PC-3 (cell line): ENCODE data around the gene C1QL4. TPM values are rescaled to one million over a fixed set of nuclear protein-coding genes. Genes with fewer than 3 reads are reported as not detected.

Source experiments
- ATAC-seq: fragments of 200-7000 bp; cut with Tn5 transposase; 2 replicates; pipeline ENCODE4 v1.9.1; 2020; ENCODE audit warnings: mild to moderate bottlenecking, moderate library complexity
- BruUV-seq: library from RNA; stranded (reverse); fragments of 400-500 nt; replicated peaks from 2 replicates; lab custom pipeline; 2021; lab: Mats Ljungman, UMichigan
- CTCF ChIA-PET: fragments of 300-600 bp; sonication (Branson Sonifier 250); formaldehyde crosslinking; loops from one replicate; lab custom pipeline; 2022; ENCODE audit warnings: antibody characterized with exemption; lab: Charles Lee
- POLR2A ChIA-PET: fragments of 300-600 bp; sonication (Branson Sonifier 250); formaldehyde crosslinking; loops from one replicate; lab custom pipeline; 2022; ENCODE audit warnings: antibody characterized with exemption; ENCODE audit not compliant: unreplicated experiment; lab: Charles Lee
- DNase-seq: peaks from one replicate; pipeline ENCODE4 v3.0.0-alpha.2; 2015
- H2AFZ ChIP-seq: fragments of 300-600 bp; sonication (generic); 2 replicates; pipeline ENCODE4 v1.6.0; 2016; ENCODE audit warnings: antibody characterized with exemption, low read length
- H3F3A ChIP-seq: fragments of 300-600 bp; sonication (generic); one replicate; pipeline ENCODE4 v1.6.0; 2017; ENCODE audit warnings: antibody characterized with exemption, low read length, control low read depth, mild to moderate bottlenecking; ENCODE audit not compliant: unreplicated experiment
- H3K27ac ChIP-seq: fragments of 300-600 bp; sonication (generic); 2 replicates; pipeline ENCODE4 v1.5.1; 2016; ENCODE audit warnings: mild to moderate bottlenecking, low read length
- H3K27me3 ChIP-seq: fragments of 300-600 bp; sonication (generic); 2 replicates; pipeline ENCODE4 v1.6.1; 2016; ENCODE audit warnings: low read length, mixed read lengths
- H3K36me3 ChIP-seq: fragments of 300-600 bp; sonication (generic); 2 replicates; pipeline ENCODE4 v1.6.1; 2016; ENCODE audit warnings: low read depth, mixed run types, low read length, mixed read lengths
- H3K4me1 ChIP-seq: fragments of 300-600 bp; sonication (generic); 2 replicates; pipeline ENCODE4 v1.5.1; 2016; ENCODE audit warnings: low read length; ENCODE audit not compliant: insufficient read depth
- H3K4me2 ChIP-seq: fragments of 300-600 bp; sonication (generic); 2 replicates; pipeline ENCODE4 v1.6.0; 2016; ENCODE audit warnings: low read length
- H3K4me3 ChIP-seq: fragments of 300-600 bp; sonication (generic); 2 replicates; pipeline ENCODE4 v1.5.1; 2016; ENCODE audit warnings: mild to moderate bottlenecking, low read length, mixed read lengths
- H3K79me2 ChIP-seq: fragments of 300-600 bp; sonication (generic); 2 replicates; pipeline ENCODE4 v1.6.1; 2017; ENCODE audit warnings: low read length, mixed read lengths
- H3K9ac ChIP-seq: fragments of 300-600 bp; sonication (generic); 2 replicates; pipeline ENCODE4 v1.6.0; 2016; ENCODE audit warnings: mild to moderate bottlenecking, low read length
- H3K9me2 ChIP-seq: fragments of 300-600 bp; sonication (generic); replicated peaks from 2 replicates; pipeline ENCODE4 v1.6.1; 2016; ENCODE audit warnings: mixed run types, low read length, mixed read lengths
- H3K9me3 ChIP-seq: fragments of 300-600 bp; sonication (generic); 2 replicates; pipeline ENCODE4 v1.6.1; 2016; ENCODE audit warnings: low read length, mixed read lengths
- H4K20me1 ChIP-seq: fragments of 300-600 bp; sonication (generic); 2 replicates; pipeline ENCODE4 v1.6.1; 2016; ENCODE audit warnings: low read length, mixed read lengths
- EZH2 ChIP-seq: fragments of 300-600 bp; sonication (generic); IDR thresholded peaks from one replicate; pipeline ENCODE4 v1.6.1; 2017; ENCODE audit warnings: antibody characterized with exemption, mild to moderate bottlenecking, low read length; ENCODE audit not compliant: unreplicated experiment
- EZH2phosphoT487 ChIP-seq: fragments of 300-600 bp; sonication (generic); IDR thresholded peaks from 2 replicates; pipeline ENCODE4 v1.6.1; 2018; ENCODE audit warnings: mild to moderate bottlenecking, antibody characterized with exemption, low read length, borderline replicate concordance
- intact Hi-C: fragments of 100-400 bp; cut with micrococcal nuclease; formaldehyde crosslinking; loops from 2 replicates; pipeline ENCODE4 v1.9.0; 2023
- total RNA-seq: library from RNA; depleted of rRNA; stranded (reverse); fragments of >200 nt; gene quantifications from 2 replicates; pipeline ENCODE4 v1.2.3, GENCODE V29; 2014
- TF ChIP-seq, protein P1 (sequence below): fragments of 300-600 bp; sonication (generic); conservative IDR thresholded peaks from 2 replicates; pipeline ENCODE4 v1.5.1; 2017; ENCODE audit warnings: antibody characterized with exemption, low read depth, mild to moderate bottlenecking, low read length

C1QL4 gene
- total RNA-seq, 1 experiment from 2014 or later: 5.3 TPM

DNA sequence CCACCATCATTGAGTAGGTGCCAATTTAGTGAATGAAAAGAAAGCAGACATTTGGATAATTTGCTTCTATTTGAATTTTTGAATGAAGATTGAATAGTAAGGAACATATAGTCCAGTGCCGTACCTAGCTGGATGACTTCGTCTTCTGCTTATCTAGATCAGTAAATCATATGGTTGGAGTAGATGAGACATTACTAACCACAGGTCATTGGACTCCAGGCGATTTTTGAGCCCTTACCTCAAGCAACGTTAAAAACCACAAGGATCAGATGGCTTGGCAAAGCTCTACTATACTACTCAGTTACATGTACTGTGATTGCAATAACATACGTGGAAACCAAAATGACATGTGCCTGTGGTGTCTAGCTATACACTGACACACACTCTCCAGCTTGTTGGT lies 28.6 kb upstream of the C1QL4 start:
- Histone ChIP-seq H3F3A (no peaks in the 10 kb centered on the region), H3K79me2 (peaks cover 35% of the 10 kb centered on the region), H3K4me3 (no peak overlapping the region), H3K4me1 (peaks cover 37% of the 10 kb centered on the region), H4K20me1 (peaks cover 10% of the 10 kb centered on the region), H3K36me3 (no peaks in the 10 kb centered on the region), H3K27me3 (no peaks in the 10 kb centered on the region), H3K9me3 (no peaks in the 10 kb centered on the region), H3K27ac (peak overlapping the region; percentile 42), H3K4me2 (peak overlapping the region; percentile 94), H3K9ac (no peak overlapping the region), H2AFZ (no peak overlapping the region), H3K9me2 (no peaks in the 10 kb centered on the region)
- ChIA-PET CTCF (interaction anchor here (0.5 to 0.7 kb wide), 2 partner anchors 147 to 149 kb away, joined by 3 to 9 read pairs; no protein-coding TSS in a partner anchor), POLR2A (interaction anchor here (1.9 kb wide), 1 partner anchor 146 kb away, joined by 16 read pairs; no protein-coding TSS in a partner anchor)
- ATAC-seq (no peak), DNase-seq (peak; percentile 83)
- intact Hi-C loops: no loop called here
- no TSS peak for BruUV-seq
- TF ChIP-seq EZH2phosphoT487 (no peak), EZH2 (no peak)
- TF ChIP-seq, protein P1, sequence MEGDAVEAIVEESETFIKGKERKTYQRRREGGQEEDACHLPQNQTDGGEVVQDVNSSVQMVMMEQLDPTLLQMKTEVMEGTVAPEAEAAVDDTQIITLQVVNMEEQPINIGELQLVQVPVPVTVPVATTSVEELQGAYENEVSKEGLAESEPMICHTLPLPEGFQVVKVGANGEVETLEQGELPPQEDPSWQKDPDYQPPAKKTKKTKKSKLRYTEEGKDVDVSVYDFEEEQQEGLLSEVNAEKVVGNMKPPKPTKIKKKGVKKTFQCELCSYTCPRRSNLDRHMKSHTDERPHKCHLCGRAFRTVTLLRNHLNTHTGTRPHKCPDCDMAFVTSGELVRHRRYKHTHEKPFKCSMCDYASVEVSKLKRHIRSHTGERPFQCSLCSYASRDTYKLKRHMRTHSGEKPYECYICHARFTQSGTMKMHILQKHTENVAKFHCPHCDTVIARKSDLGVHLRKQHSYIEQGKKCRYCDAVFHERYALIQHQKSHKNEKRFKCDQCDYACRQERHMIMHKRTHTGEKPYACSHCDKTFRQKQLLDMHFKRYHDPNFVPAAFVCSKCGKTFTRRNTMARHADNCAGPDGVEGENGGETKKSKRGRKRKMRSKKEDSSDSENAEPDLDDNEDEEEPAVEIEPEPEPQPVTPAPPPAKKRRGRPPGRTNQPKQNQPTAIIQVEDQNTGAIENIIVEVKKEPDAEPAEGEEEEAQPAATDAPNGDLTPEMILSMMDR: no peak

DNA sequence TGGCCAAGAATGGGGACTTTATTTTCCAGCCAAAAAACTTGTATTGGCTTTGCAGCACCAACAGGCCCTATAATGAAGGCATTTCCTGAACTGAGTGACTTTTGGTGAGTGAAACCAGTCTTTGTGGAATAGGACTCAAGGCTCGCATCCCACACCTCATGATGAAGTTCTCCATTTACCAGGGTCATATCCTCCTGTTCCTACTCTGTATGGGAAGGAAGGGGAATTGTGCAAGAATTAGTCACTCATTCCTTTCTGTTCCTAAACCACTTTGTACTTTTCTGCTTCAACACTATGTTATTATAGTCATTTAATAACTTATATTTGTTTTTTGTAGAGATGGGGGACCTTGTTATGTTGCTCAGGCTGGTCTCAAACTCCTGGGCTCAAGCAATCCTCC lies 28.0 kb upstream of the C1QL4 start:
- BruUV-seq: no TSS peak
- H3K27me3 ChIP-seq: no peaks in the 10 kb centered on the region
- no peaks in the 10 kb centered on the region for H3F3A ChIP-seq
- no peak overlapping the region for H3K4me3 ChIP-seq
- H4K20me1 ChIP-seq: peaks cover 6% of the 10 kb centered on the region
- H3K36me3 ChIP-seq: no peaks in the 10 kb centered on the region
- peaks cover 34% of the 10 kb centered on the region for H3K4me1 ChIP-seq
- peak overlapping the region; percentile 42 for H3K27ac ChIP-seq
- no peaks in the 10 kb centered on the region for H3K9me3 ChIP-seq
- H3K4me2 ChIP-seq: peak overlapping the region; percentile 94
- TF ChIP-seq EZH2phosphoT487: no peak
- TF ChIP-seq, protein P1: no peak
- TF ChIP-seq EZH2: no peak
- ChIA-PET CTCF (no interaction called here), POLR2A (no interaction called here)
- no peak for ATAC-seq
- H3K79me2 ChIP-seq: peaks cover 30% of the 10 kb centered on the region
- DNase-seq: peak; percentile 66
- no peaks in the 10 kb centered on the region for H3K9me2 ChIP-seq
- intact Hi-C loops: no loop called here
- no peak overlapping the region for H3K9ac ChIP-seq
- no peak overlapping the region for H2AFZ ChIP-seq

DNA sequence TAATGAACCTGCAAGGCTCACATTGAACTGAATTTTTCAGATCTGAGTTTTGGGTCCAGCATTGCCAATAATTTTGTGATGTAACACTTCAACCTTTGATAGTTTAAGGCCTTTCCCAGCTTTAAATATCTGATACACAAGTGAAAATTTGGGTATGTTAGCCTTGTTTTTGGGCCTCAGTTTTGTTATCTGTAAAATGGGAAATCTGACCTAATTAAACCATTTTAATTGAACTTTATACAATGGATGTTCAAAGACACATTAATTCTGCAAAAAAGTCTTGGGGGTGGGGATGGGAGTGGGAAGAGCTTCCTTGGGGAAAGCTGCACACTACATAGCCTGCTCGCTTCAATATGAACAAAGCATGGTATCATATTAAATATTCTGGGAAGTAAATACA lies 25.1 kb upstream of the C1QL4 start:
- intact Hi-C loops: no loop called here
- Histone ChIP-seq H3K4me3 (no peak overlapping the region), H4K20me1 (no peaks in the 10 kb centered on the region), H3K79me2 (peaks cover 5% of the 10 kb centered on the region; the same call in 1 of the 2 replicates), H3K9me2 (no peaks in the 10 kb centered on the region), H3K36me3 (no peaks in the 10 kb centered on the region), H3K27me3 (no peaks in the 10 kb centered on the region), H2AFZ (no peak overlapping the region), H3K4me1 (peaks cover 36% of the 10 kb centered on the region), H3K27ac (no peak overlapping the region), H3K4me2 (no peak overlapping the region), H3K9ac (no peak overlapping the region), H3F3A (no peaks in the 10 kb centered on the region), H3K9me3 (no peaks in the 10 kb centered on the region)
- BruUV-seq: no TSS peak
- ChIA-PET POLR2A (no interaction called here), CTCF (no interaction called here)
- no peak for TF ChIP-seq EZH2phosphoT487
- no peak for TF ChIP-seq EZH2
- TF ChIP-seq, protein P1: no peak
- ATAC-seq (no peak), DNase-seq (no peak)
